ENCODE measurements around the gene PTPRD. TPM values are rescaled to one million over a fixed set of nuclear protein-coding genes. Genes with fewer than 3 reads are reported as not detected.

Gene PTPRD
- total RNA-seq, 1 donor from 2014 or later: 15.6 TPM

- no peak overlapping the region for H3K4me3 ChIP-seq
- no peaks in the 10 kb centered on the region for H3K36me3 ChIP-seq
- TF ChIP-seq CTCF (IDR thresholded peaks at IDR 0.05; ENCODE audit: borderline replicate concordance): no peak
- H3K4me1 ChIP-seq: no peaks in the 10 kb centered on the region
- intact Hi-C loops (cut with micrococcal nuclease): no loop called here
- H3K27ac ChIP-seq (replicated peaks): no peak overlapping the region
- H3K9me3 ChIP-seq (replicated peaks): no peaks in the 10 kb centered on the region
- DNase-seq: no peak
- no peaks in the 10 kb centered on the region for H3K27me3 ChIP-seq (ENCODE audit: low read depth)
Measured at GRCh38 chr9:8640761-8641160, 1972.0 kb downstream of the PTPRD start.

- no peaks in the 10 kb centered on the region for H3K36me3 ChIP-seq
- intact Hi-C loops (cut with micrococcal nuclease): no loop called here
- H3K4me3 ChIP-seq: no peak overlapping the region
- no peak overlapping the region for H3K27ac ChIP-seq (replicated peaks)
- TF ChIP-seq CTCF (IDR thresholded peaks at IDR 0.05; ENCODE audit: borderline replicate concordance): no peak
- DNase-seq: no peak
- no peaks in the 10 kb centered on the region for H3K27me3 ChIP-seq (ENCODE audit: low read depth)
- no peaks in the 10 kb centered on the region for H3K9me3 ChIP-seq (replicated peaks)
- H3K4me1 ChIP-seq: no peaks in the 10 kb centered on the region
Measured at GRCh38 chr9:8637626-8638025, 1975.2 kb downstream of the PTPRD start.

GRCh38 chr9:8633784-8634183 lies 1979.0 kb downstream of the PTPRD start:
- Histone ChIP-seq H3K36me3 (no peaks in the 10 kb centered on the region), H3K4me3 (no peak overlapping the region), H3K9me3 (replicated peaks) (no peaks in the 10 kb centered on the region), H3K27ac (replicated peaks) (no peak overlapping the region), H3K27me3 (ENCODE audit: low read depth) (no peaks in the 10 kb centered on the region), H3K4me1 (no peaks in the 10 kb centered on the region)
- intact Hi-C loops (cut with micrococcal nuclease): no loop called here
- DNase-seq: no peak
- no peak for TF ChIP-seq CTCF (IDR thresholded peaks at IDR 0.05; ENCODE audit: borderline replicate concordance)

- intact Hi-C loops (cut with micrococcal nuclease): no loop called here
- Histone ChIP-seq H3K27ac (replicated peaks) (no peak overlapping the region), H3K36me3 (no peaks in the 10 kb centered on the region), H3K27me3 (ENCODE audit: low read depth) (no peaks in the 10 kb centered on the region), H3K4me3 (no peak overlapping the region), H3K9me3 (replicated peaks) (no peaks in the 10 kb centered on the region), H3K4me1 (no peaks in the 10 kb centered on the region)
- no peak for TF ChIP-seq CTCF (IDR thresholded peaks at IDR 0.05; ENCODE audit: borderline replicate concordance)
- DNase-seq: no peak
Measured at GRCh38 chr9:8632493-8632892, 1980.3 kb downstream of the PTPRD start.

- no peak for DNase-seq
- no peaks in the 10 kb centered on the region for H3K36me3 ChIP-seq
- no peak for TF ChIP-seq CTCF (IDR thresholded peaks at IDR 0.05; ENCODE audit: borderline replicate concordance)
- intact Hi-C loops (cut with micrococcal nuclease): no loop called here
- H3K4me1 ChIP-seq: no peaks in the 10 kb centered on the region
- H3K4me3 ChIP-seq: no peak overlapping the region
- no peak overlapping the region for H3K27ac ChIP-seq (replicated peaks)
- H3K9me3 ChIP-seq (replicated peaks): no peaks in the 10 kb centered on the region
- H3K27me3 ChIP-seq (ENCODE audit: low read depth): no peaks in the 10 kb centered on the region
Measured at GRCh38 chr9:8628791-8629190, 1984.0 kb downstream of the PTPRD start.
